HG02970 (cell line): ENCODE results near the gene TBL1XR1.

ENCODE experiments used
- ATAC-seq: cut with Tn5 transposase; IDR thresholded peaks from one replicate; pipeline ENCODE4 v1.9.1; 2021; ENCODE audit warnings: mild to moderate bottlenecking, moderate library complexity, moderate number of reproducible peaks; ENCODE audit not compliant: unreplicated experiment, low FRiP score

TBL1XR1 gene

GRCh38 chr3:177197041-177197726 is at the start of gene TBL1XR1:
TBL1XR1 (minus strand) TSS chr3:177197482; CDS start chr3:177064977, 132,505 bp downstream.
- peak; percentile 53 for ATAC-seq

- no peak for ATAC-seq
These were observed 48.0 kb upstream of the TBL1XR1 start for GRCh38 chr3:177245250-177245649.

DNA sequence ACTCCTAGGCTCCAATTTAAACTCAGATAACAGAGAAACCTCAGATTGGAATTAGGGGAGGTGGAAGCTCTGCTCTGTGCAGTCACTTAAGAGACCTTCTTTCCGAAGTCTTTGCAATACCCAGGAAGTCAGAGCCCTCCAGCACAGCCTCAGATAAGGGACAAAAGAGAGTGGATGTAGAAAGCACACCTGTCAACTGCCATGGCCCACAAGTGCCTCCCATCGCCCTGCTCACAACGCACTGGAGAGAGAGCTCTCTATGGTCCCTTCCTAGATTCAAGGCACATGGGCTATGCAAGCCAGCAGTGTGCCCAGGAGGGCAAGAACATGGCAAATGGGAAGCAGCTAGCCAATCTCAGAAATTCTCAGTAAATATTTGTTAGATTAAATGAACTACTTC is 47.3 kb upstream of the TBL1XR1 start:
- ATAC-seq = no peak

- no peak for ATAC-seq
These were observed 41.5 kb upstream of the TBL1XR1 start for GRCh38 chr3:177238686-177239216.

GRCh38 chr3:177237206-177237605 is 39.9 kb upstream of the TBL1XR1 start:
- ATAC-seq = no peak

DNA sequence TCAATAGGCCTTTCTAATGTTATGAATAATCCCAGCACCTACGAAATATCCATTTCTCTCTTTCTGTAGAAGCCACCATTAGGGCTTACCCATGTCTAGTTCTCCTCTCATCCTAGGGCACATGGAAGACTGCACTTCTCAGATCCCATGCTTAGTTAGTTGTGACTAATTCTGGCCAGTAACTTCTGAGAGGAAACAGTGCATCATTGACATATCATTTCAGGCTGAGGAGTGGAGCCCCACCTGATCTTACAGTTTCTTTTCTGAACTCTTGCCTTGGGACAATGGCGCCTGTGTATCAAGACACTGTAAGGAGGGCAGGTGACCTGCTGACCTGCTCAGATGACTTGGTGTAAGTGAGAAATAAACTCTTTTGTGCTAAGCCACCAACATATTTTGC is 39.4 kb upstream of the TBL1XR1 start:
- no peak for ATAC-seq

DNA sequence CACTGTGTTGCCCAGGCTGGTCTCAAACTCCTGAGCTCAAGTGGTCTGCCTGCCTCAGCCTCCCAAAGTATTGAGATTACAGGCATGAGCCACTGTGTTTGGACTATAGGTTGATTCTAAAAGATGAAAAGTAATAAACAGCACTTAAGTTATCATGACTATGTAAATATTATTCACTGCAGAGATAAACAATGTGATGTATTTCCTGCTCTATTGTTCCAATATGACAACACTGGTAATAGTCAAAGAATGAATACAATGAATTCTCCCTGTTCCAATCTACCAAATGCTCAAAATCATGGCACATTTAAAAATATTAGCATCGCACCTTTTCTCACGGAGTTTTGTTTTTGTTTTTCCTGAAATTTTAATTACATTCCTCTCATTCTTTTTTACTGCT is 36.8 kb upstream of the TBL1XR1 start:
- ATAC-seq = no peak

DNA sequence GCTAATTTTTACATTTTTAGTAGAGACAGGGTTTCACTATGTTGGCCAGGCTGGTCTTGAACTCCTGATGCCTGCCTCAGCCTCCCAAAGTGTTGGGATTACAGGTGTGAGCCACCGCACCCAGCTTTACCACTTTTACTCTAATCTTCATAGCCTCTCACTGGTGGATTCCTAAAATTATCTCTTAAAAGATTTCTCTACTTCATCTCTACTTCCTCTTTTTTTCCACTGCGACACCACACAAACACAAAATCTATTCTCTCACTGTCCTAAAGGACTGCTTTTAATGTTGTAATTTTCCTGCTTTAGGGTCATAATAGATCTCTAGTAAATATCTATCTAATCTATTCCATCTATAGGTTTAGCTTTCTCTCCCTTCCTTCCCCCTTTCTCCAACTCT is 34.0 kb upstream of the TBL1XR1 start:
- no peak for ATAC-seq

GRCh38 chr3:177230641-177231040 is 33.4 kb upstream of the TBL1XR1 start:
- no peak for ATAC-seq

DNA sequence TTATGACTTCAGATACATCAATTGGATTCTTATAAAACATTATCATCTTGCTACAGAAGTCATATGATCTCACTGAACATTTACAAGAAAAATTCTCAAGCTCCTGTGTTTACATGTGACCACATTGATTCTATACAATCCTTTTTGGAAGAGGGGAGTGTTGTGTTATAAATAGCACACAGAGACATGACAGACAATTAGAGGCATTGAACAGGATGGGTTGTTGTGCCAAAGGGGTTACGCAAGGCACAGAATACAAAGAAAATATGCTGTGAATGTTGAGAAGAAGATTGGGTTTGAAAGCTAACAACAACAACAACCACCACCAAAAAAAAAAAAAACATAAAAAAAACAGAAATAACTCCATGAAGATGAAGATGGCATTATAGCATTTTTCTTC is 32.5 kb upstream of the TBL1XR1 start:
- ATAC-seq = no peak

GRCh38 chr3:177228601-177229190 is 31.4 kb upstream of the TBL1XR1 start:
- ATAC-seq = no peak

- ATAC-seq = no peak
These were observed 27.1 kb upstream of the TBL1XR1 start for GRCh38 chr3:177224414-177224813.

DNA sequence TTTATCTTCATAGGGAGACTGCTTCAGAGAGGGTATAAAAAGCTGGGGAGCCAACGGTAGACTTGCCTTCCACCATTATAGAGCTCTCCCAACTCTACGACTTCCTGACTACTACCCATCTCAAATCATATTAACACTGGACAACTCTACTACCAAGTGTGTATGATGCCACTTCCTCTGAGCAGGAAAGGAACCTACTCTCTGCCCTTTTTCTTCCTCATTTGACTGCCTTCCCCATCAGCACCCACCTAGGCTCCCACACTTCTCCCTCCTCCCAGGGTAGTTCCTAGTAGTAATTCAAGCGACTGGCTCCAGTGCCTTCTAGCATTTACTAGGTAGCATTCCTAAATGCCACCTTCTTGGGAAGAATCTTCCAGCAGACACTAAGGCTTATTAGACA is 24.5 kb upstream of the TBL1XR1 start:
- no peak for ATAC-seq

- ATAC-seq = no peak
These were observed 23.1 kb upstream of the TBL1XR1 start for GRCh38 chr3:177220136-177220974.

DNA sequence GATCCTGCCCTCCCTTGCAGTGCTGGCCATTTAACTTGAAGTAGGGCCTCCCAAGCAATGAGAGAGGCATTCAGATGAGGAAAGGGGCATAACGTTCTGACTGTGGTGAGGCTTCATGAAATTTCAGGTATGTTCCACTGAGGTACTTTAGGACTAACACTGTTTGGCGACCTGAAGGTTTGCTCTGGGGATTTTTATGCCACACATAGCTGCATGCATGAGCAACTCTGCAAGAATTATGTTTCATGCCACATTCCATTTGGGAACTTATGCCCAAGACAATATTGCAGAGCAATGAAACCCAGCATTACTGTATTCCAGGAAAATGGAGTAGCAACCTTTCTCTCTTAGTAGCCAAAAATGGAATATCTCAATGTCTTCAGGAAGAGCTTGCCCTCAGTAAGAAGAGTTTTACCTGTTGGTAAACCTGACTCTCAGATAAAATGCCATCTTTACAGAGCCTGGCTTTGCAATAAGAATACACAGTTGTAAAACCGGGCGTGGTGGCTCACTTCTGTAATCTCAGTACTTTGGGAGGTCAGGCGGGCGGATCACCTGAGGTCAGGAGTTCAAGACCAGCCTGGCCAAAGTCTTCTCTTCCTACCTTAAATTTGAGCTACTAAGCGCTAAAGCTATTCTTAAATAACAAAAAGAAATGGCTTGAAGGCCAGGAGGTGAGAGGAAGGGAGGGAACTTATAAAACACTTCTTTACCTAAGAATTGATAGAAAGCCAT is 16.7 kb upstream of the TBL1XR1 start:
- no peak for ATAC-seq

- ATAC-seq = no peak
These were observed 15.5 kb upstream of the TBL1XR1 start for GRCh38 chr3:177212756-177213155.

GRCh38 chr3:177212278-177212610 is 15.0 kb upstream of the TBL1XR1 start:
- no peak for ATAC-seq

DNA sequence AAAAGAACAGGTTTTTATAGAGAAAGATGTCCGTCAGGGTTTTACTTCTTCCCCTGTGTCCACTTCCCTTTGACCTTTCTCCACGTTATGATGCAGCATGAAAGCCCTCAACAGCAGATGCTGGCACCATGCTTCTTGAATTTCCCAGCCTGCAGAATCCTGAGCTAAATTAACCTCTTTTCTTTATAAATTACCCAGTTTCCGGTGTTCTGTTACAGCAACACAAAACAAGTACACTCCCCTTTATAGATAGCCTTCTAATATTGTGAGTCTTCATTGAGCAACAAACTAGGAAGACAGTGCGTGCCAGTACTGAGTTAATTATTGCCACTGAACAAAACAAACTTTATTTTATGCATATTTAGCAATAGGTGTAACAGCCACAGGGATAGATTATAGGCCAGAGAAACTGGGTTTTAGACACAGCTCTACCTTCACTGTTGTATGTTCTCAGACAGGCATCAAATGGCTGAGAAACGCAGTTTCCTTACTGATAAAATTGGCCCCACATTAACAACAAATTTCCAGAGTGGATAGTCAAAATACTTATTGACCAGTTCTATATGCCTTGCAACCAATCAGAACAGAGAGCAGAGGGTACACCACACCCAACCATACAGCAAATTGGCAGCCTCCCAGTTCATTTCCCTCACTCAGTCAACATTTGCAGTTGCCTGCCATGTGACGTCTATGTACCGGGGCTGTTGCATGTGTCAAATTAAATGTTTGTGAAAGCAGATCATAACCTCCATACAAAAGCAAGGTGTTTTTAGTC is 14.4 kb upstream of the TBL1XR1 start:
- ATAC-seq = no peak

DNA sequence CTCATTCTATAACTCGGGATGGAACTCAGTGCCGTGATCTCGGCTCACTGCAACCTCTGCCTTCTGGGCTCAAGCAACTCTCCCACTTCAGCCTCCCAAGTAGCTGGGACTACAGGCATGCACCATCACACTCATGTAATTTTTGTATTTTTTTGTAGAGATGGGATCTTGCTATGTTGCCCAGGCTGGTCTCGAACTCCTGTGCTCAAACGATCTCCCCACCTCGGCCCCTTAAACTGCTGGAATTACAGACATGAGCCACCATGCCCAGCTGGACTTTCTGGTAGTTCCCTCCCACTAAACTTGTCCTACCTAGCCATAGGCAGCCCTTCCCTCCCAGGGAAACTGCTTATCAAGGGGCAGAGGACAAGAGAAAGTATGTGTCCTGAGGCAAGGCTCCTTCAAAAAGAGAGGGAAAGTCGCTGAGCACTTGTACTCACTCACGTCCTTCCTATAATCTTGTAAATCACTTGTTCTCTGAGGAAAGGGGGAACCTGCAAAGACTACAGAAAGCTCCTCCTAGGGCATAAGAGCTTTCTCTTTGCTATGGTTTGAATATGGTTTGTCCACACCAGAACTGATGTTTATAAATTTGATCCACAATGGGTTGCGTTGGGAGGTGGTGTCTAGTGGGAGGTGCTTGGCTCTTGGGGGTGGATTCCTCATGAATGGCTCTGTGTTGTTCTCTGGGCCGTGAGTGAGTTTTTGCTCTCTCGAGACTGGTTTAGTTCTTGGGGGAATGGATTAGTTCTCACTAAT is 13.6 kb upstream of the TBL1XR1 start:
- ATAC-seq = no peak
